DMS79 treated with DMSO at 0.1 percent for 48 hours (cell line): ENCODE data around the gene TLE7.

Source experiments
- DNase-seq: peaks from one replicate; lab custom pipeline; 2025; lab: John Stamatoyannopoulos, UW

Gene TLE7

DNA sequence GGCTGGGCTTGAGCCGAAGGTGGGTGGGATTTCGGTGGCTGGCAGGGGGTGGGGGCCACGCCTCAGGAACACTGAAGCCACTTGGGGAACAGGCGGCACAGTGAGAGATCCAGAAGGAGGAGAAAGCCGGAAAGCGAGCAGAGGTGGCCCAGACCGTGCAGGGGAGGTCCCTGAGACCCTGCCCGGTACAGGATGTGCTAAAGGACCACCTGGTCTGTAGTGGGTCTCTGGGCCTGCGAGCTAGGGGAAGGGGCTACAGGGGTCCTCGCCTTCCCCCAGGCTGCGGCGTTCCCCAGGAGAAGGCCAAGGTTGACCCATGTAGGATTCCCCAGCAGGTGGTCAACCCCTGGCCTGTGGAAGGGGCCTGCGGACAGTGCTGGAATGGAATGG is at the start of gene TLE7:
Gene TLE7 (minus strand): TSS at position 4 of the 390 bp plus-strand sequence. CDS start 8,730 bp downstream, outside the sequence.
- no peak for DNase-seq

DNA sequence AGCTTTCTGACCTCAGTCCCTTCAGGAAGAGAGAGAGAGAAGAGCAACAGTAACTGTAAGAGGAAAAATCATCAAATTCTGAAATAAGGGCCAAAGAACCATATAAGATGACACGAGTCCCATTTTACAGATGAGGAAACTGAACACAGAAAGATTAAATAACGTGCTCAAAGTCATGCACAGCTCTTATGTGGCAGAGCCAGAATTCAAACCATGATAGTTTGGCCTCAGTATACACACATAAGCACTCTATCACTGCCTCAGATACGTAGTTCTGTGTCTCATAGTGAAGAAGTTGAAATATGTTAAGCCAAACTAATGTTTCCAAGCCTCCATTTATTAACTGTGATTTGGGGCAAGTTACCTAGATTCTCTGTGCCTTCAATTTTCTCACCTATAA is 49.2 kb upstream of the TLE7 start:
- DNase-seq = no peak

DNA sequence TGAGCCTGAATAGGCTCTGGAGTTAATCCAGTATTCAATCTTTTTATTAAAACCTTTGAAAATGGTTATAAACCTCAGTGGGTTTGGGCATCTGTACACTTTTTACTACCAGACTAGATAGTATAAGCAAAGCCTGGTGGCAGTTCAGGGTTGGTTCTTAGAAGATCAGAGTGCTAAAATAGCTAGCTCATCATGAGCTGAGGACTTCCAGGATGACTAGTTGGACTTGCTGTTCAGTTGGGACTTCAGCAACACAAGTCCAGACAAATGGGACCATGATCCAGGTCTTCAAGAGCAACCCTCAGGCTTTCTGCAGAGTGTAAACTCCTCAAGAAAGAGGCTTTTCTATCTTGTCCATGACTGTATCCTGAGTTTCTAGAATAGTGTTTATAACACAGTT is 48.5 kb upstream of the TLE7 start:
- no peak for DNase-seq

- DNase-seq = no peak
These were observed 47.3 kb upstream of the TLE7 start, which contains the start of gene ZNF19 for GRCh38 chr16:71489122-71489521. ZNF19 (minus strand) TSS chr16:71489324; CDS start chr16:71482114, 7,210 bp downstream.

DNA sequence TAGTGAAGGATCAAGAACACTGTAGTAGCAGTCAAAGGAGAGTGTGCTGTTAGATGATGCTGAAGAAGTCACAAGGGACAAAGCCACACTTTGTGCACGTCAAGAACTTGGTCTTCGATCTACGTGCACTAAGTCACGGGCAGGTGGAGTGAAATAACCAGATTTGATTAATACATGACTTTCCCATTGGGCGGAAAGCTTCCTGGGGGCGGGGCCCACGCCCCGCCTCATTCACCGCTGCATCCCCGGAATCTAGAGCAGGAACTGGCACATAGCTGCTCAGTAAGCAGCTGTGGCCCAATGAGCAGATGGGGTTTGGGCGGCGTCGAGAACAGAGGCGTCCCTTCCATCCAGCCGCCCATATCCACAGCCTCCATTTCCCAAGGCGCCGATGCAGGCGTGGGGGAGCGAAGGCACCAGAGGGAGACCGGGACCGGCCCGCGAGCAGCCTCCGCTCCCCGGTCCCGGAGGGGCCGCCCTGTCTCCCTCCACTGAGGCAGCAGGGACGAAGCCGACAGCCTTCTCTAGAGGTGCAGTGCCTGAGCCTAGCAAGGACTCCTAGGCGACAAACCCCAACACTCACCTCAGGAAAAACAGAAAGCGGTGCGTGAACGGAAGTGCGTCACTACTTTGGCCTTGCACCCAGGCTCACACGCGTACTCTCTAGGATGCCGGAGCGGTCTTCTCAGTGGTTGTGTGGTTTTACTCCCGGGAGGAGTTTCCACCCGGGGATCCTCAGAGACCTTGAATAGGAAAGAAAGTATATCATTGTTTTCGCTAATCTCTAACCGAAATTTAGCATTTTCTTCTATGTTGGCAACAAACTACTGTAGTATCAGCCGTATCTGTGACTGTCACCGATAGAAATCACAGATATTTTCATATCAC is 42.4 kb upstream of the TLE7 start:
- peak; percentile 76 for DNase-seq

DNA sequence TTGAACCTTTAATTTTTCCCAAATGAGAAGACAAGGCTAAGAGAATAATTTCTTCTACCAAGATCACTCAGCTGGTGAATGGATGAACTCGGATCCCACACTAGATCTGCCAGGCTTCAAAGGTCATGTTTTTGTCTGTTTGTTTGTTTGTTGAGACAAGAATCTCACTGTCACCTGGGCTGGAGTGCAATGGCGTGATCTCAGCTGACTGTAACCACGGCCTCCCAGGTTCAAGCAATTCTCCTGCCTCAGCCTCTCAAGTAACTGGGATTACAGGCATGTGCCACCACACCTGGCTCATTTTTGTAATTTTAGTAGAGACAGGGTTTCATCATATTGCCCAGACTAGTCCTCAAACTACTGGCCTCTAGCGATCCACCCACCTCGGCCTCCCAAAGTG is 40.7 kb upstream of the TLE7 start:
- DNase-seq = no peak

- no peak for DNase-seq
These were observed 39.1 kb upstream of the TLE7 start for GRCh38 chr16:71480956-71481355.

GRCh38 chr16:71479420-71479819 is 37.6 kb upstream of the TLE7 start:
- no peak for DNase-seq

DNA sequence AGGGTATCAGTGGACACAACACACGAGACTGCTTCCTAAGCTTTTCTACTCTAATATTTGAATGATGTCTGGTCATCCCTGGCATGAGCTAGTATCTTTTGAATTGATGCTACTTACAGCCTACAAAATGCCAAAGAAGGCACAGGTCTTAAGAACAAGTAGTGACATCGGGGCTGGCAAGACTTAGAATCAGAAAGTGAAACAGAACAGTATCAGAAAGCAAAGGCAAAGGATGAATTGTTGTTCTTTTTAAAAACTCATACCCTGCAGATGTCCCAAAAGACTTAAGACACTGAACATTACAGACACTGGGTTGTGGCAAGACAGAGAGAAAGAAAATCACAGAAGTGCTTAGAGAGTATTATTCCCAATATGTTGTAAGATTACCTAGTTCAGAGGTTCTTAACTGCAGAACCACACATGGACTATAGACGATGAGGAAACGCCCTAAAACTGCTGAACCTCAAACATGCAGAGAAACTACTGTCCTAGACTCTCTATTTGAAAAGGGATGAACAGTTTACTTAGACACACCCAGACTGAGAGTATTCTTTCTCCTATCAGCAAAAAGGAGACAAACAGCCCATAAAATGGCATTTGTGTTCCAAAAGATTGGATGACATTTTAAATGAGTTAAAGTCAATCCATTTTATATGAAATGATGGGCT is 34.7 kb upstream of the TLE7 start:
- no peak for DNase-seq

DNA sequence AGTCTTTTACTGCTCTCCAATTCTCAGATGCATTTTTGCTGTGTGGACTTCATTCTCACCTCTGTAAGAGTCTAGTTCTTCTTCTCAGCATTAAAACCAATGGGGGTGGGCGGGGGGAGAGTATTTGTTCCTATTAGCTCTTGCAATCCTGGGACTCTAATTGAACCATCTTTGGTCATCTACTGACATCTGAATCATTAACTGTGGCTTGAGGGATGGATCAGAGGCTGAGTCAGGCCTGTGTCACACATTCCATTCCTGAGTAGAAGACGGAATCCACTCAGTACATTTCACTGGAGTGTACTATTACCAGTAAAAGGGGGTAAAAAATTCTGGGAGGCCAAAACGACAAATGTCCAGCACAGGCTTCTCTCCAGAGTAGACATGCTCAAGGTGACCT is 33.0 kb upstream of the TLE7 start:
- DNase-seq = no peak

GRCh38 chr16:71473891-71474290 is 32.0 kb upstream of the TLE7 start:
- no peak for DNase-seq

- no peak for DNase-seq
These were observed 31.1 kb upstream of the TLE7 start for GRCh38 chr16:71472931-71473330.

- DNase-seq = no peak
These were observed 30.2 kb upstream of the TLE7 start for GRCh38 chr16:71472051-71472450.

DNA sequence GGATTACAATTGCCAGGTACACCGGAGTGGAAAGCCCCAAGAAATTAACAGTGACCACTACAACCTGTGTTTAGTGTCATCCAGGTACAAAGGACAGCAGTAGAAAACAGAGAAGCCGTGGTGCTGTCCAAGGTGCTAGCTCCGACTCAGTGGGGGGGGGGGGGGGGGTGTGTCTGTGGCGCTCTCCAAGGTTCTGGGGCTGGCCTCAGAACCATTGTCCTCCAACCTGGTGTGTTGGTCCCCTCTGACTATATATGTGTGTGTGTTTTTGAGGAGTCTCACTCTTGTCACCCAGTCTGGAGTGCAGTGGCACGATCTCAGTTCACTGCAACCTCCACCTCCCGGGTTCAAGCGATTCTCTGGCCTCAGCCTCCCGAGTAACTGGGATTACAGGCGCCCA is 26.0 kb upstream of the TLE7 start:
- DNase-seq = no peak

DNA sequence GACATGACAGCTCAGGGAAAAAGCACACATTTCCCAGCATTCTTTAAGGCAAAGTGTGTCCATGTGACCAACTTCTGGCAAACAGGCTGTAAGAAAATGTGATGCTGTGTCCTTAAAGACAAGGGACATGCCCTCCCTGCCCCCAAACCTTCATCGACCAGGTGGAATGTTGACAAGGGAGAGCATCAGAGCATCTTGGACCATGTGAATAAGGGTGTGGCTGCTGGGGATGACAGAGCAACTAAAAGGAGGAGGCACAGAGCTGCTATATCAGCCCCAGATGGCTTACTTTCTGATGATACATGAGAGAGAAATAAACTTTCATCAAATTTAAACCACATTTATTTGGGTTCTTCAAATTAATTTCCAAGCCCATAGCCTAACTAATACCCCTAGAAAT is 22.4 kb upstream of the TLE7 start:
- DNase-seq = no peak

DNA sequence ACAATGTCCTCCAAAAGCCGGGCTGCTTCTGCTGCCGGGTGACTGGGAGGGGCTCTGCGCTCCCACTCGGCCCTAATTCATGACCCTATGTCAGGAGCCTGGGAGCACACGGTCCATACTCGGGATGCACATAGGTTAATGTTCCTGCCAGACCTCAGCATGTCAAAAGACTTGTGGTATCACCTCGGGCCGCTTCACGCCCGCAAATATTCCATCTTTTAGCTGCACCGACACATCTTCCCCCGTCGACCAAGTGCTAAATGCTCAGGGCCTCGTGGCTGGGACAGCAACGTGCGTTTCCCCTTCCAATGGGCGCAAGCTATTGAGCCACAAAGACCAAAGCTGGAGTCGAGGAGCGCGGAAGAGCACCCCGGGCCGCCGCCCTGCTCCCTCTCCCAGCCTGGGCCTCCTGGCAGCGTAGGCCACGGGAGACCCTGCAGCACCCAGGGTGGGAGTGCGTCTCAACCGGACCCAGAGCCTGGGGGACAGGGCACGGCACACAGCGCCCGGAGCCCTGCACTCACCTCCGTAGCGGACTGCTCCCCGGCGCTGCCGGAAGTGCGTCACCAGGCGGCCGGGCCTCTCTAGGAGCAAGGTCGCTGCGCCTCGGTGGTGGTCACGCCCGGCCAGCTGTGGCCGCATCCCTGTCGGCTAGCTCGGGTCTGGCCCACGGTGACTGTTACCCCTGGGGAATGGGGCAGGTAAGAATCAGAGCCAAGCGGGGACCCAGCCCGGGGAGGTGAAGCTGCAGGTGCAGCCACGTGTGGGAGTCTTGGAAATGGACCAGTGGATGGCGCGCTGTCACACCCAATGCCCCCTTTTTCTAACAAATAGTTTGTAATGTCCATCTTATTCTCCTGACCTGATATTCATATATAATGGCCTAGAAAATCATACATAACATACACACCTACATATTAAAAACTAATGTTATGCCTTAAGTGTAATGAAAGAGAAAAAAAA is 20.1 kb upstream of the TLE7 start, which contains the start of gene ZNF23:
Gene ZNF23 (minus strand): TSS at position 562 of the 963 bp plus-strand sequence. CDS start 5,451 bp downstream, outside the sequence.
- DNase-seq = peak; percentile 22

DNA sequence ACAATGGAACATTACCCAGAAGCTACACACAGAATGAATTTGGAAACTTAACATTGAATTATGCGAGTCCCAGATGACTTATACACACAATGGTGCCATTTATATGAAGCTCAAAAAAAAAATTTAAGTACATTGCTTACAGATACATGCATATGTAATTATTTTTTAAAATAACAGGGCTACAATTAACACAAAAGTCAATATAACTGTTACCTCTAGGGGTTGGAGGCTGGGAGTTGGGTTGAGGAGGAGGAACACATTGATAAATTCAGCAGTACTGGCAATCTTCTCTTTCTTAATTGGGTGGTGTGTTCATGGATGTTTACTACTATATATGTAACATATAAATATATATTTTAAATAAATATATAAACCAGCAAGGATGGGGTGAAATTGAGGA is 19.1 kb upstream of the TLE7 start:
- DNase-seq = no peak

- no peak for DNase-seq
These were observed 18.4 kb upstream of the TLE7 start for GRCh38 chr16:71460236-71460635.

GRCh38 chr16:71459510-71459909 is 17.7 kb upstream of the TLE7 start:
- DNase-seq = no peak

DNA sequence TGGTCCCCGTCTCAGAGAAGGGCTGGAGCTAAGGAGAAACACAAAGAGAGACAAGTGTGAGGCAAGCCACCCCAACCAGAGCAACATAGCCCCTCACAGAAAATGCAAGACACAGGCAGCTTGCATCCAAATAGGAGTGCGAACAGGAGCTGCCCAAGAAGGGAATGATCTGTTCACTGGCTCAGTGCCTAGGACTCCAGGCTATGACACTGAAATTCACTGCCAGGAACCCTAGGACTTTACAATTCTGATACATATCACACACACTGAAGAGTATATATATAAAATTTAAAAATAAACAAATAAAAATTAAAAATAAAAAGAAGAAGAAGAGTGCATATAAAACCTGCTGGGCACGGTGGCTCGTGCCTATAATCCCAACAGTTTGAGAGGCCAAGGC is 14.9 kb upstream of the TLE7 start:
- DNase-seq = no peak

- no peak for DNase-seq
These were observed 11.2 kb upstream of the TLE7 start for GRCh38 chr16:71453036-71453435.

DNA sequence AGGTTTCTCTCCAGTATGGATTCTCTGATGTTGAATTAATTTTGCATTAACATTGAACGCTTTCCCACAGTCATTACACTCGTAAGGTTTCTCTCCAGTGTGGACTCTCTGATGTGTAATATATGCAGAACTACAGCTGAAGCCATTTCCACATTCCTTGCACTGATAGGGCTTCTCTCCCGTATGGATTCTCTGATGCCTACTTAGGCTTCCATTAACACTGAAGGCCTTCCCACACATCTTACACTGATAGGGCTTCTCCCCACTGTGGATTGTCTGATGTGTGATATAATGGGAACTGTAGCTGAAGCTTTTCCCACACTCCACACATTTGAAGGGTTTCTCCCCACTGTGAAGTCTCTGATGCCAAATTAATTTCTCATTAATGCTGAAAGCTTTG is 7.2 kb upstream of the TLE7 start:
- no peak for DNase-seq
